HCT116 (cell line): ENCODE data around the gene TFPT. TPM values are rescaled to one million over a fixed set of nuclear protein-coding genes. Genes with fewer than 3 reads are reported as not detected.

Experiments used
- ATAC-seq: fragments of 200-7000 bp; cut with Tn5 transposase; 2 replicates; pipeline ENCODE4 v1.9.1; 2020; ENCODE audit warnings: mild to moderate bottlenecking, moderate library complexity
- BruUV-seq: library from RNA; stranded (reverse); fragments of 400-500 nt; replicated peaks from 2 replicates; lab custom pipeline; 2021; lab: Mats Ljungman, UMichigan
- CTCF ChIA-PET: fragments of 300-600 bp; sonication (Branson Sonifier 250); formaldehyde crosslinking; loops from one replicate; lab custom pipeline; 2021; ENCODE audit warnings: antibody characterized with exemption; lab: Charles Lee
- POLR2A ChIA-PET: fragments of 300-600, 350-600 bp; sonication (Branson Sonifier 250); formaldehyde crosslinking; loops from one replicate; lab custom pipeline; 2021; ENCODE audit warnings: antibody characterized with exemption; lab: Charles Lee
- RAD21 ChIA-PET, 2 experiments: fragments of 300-600 bp; sonication (Branson Sonifier 250); formaldehyde crosslinking; loops; one replicate each; lab custom pipeline; 2023; ENCODE audit warnings: low total read pairs in 2 of 2; ENCODE audit not compliant: uncharacterized antibody in 2 of 2, unreplicated experiment in 2 of 2, low non-redundant PET in 1 of 2; lab: Charles Lee
- DNase-seq: peaks from one replicate; pipeline ENCODE4 v3.0.0-alpha.2; 2010; ENCODE audit warnings: low read depth, low spot score
- H2AFZ ChIP-seq: fragments of 200-600 bp; shearing (Covaris generic), sonication (generic); 2 replicates; pipeline ENCODE4 v1.6.1; 2017; ENCODE audit warnings: low read depth, mixed run types, mixed read lengths, antibody characterized with exemption, low read length; ENCODE audit not compliant: poor library complexity, severe bottlenecking
- H3K27ac ChIP-seq: 2 replicates; pipeline ENCODE4 v1.5.1; 2012; ENCODE audit warnings: low read depth, low read length
- H3K27me3 ChIP-seq: fragments of 200-600 bp; sonication (generic); 2 replicates; pipeline ENCODE4 v1.6.1; 2016; ENCODE audit warnings: mixed run types, low read length, mixed read lengths; ENCODE audit not compliant: insufficient read depth
- H3K36me3 ChIP-seq, 2 experiments: fragments of 200-500 bp in 1 of 2; fragments of 200-600 bp in 1 of 2; sonication (Bioruptor generic) in 1 of 2; sonication (generic) in 1 of 2; 2 replicates each; pipeline versions ENCODE4 v1.5.1 to v1.6.1; 2014 to 2016; ENCODE audit warnings: low read length in 2 of 2, inconsistent platforms in 1 of 2, mixed read lengths in 1 of 2, mixed run types in 1 of 2; ENCODE audit not compliant: insufficient read depth in 2 of 2, control insufficient read depth in 1 of 2
- H3K4me1 ChIP-seq, 2 experiments: fragments of 200-600 bp in 1 of 2; sonication (generic) in 1 of 2; 2 replicates each; pipeline versions ENCODE4 v1.5.1 to v1.6.1; 2012 to 2017; ENCODE audit warnings: low read length in 2 of 2, inconsistent platforms in 1 of 2, mild to moderate bottlenecking in 1 of 2, mixed read lengths in 1 of 2, mixed run types in 1 of 2, moderate library complexity in 1 of 2; ENCODE audit not compliant: insufficient read depth in 2 of 2, control insufficient read depth in 1 of 2
- H3K4me2 ChIP-seq: fragments of 200-600 bp; sonication (generic); 2 replicates; pipeline ENCODE4 v1.6.1; 2017; ENCODE audit warnings: mixed run types, low read length, mixed read lengths
- H3K4me3 ChIP-seq, 2 experiments: fragments of 200-600 bp in 1 of 2; sonication (generic) in 1 of 2; replicated peaks in 1 of 2; 2 replicates each; pipeline ENCODE4 v1.5.1; 2011 to 2016; ENCODE audit warnings: low read length in 2 of 2, control low read depth in 1 of 2, low read depth in 1 of 2, mild to moderate bottlenecking in 1 of 2, mixed read lengths in 1 of 2, mixed run types in 1 of 2
- H3K79me2 ChIP-seq: fragments of 200-600 bp; sonication (generic); 2 replicates; pipeline ENCODE4 v1.6.1; 2017; ENCODE audit warnings: mild to moderate bottlenecking, mixed run types, low read length, moderate library complexity, mixed read lengths; ENCODE audit not compliant: insufficient read depth
- H3K9ac ChIP-seq: fragments of 200-600 bp; sonication (generic); 2 replicates; pipeline ENCODE4 v1.6.1; 2016; ENCODE audit warnings: low read length, mixed read lengths
- H3K9me2 ChIP-seq: fragments of 200-600 bp; sonication (generic), shearing (Covaris generic); 2 replicates; pipeline ENCODE4 v1.6.1; 2017; ENCODE audit warnings: mixed run types, mild to moderate bottlenecking, moderate library complexity; ENCODE audit not compliant: insufficient read depth
- H3K9me3 ChIP-seq, 2 experiments: fragments of 200-500 bp in 1 of 2; fragments of 200-600 bp in 1 of 2; sonication (Bioruptor generic) in 1 of 2; sonication (generic) in 1 of 2; 2 replicates each; pipeline ENCODE4 v1.6.1; 2014 to 2017; ENCODE audit warnings: low read length in 2 of 2, mixed read lengths in 2 of 2, inconsistent platforms in 1 of 2, low read depth in 1 of 2, mild to moderate bottlenecking in 1 of 2, mixed run types in 1 of 2, moderate library complexity in 1 of 2; ENCODE audit not compliant: control insufficient read depth in 1 of 2, insufficient read depth in 1 of 2
- H4K20me1 ChIP-seq: fragments of 200-600 bp; sonication (generic), shearing (Covaris generic); 2 replicates; pipeline ENCODE4 v1.6.1; 2017; ENCODE audit warnings: mixed run types, mild to moderate bottlenecking, moderate library complexity; ENCODE audit not compliant: insufficient read depth
- CBX3 ChIP-seq: IDR thresholded peaks from 2 replicates; pipeline ENCODE4 v1.6.1; 2012; ENCODE audit warnings: low read depth
- CEBPB ChIP-seq: IDR thresholded peaks from 2 replicates; pipeline ENCODE4 v1.6.1; 2012; ENCODE audit warnings: low read depth
- EGR1 ChIP-seq: IDR thresholded peaks from 2 replicates; pipeline ENCODE4 v1.6.1; 2012; ENCODE audit warnings: low read depth
- ELF1 ChIP-seq: IDR thresholded peaks from 2 replicates; pipeline ENCODE4 v1.6.1; 2012; ENCODE audit warnings: low read depth, borderline replicate concordance
- EZH2phosphoT487 ChIP-seq: fragments of 200-600 bp; IDR thresholded peaks from 2 replicates; pipeline ENCODE4 v1.6.1; 2018; ENCODE audit warnings: antibody characterized with exemption, borderline replicate concordance
- POLR2A ChIP-seq: IDR thresholded peaks from 2 replicates; pipeline ENCODE4 v1.7.0; 2011; ENCODE audit warnings: borderline replicate concordance; ENCODE audit not compliant: insufficient read depth, insufficient read length; ENCODE audit errors: extremely low read depth
- POLR2AphosphoS5 ChIP-seq: IDR thresholded peaks from 2 replicates; pipeline ENCODE4 v1.6.1; 2011; ENCODE audit warnings: mild to moderate bottlenecking, low read depth, low read length, moderate library complexity
- RAD21 ChIP-seq: IDR thresholded peaks from 2 replicates; pipeline ENCODE4 v1.6.1; 2012; ENCODE audit warnings: low read depth, mild to moderate bottlenecking
- SIN3A ChIP-seq: IDR thresholded peaks from 2 replicates; pipeline ENCODE4 v1.6.1; 2012; ENCODE audit warnings: low read depth
- SP1 ChIP-seq: IDR thresholded peaks from 2 replicates; pipeline ENCODE4 v1.6.1; 2012; ENCODE audit warnings: low read depth
- SRF ChIP-seq: IDR thresholded peaks from 2 replicates; pipeline ENCODE4 v1.6.1; 2012; ENCODE audit warnings: low read depth
- TCF7L2 ChIP-seq: IDR thresholded peaks from 2 replicates; pipeline ENCODE4 v1.7.0; 2011; ENCODE audit warnings: borderline replicate concordance, inconsistent platforms; ENCODE audit not compliant: insufficient read depth, insufficient read length; ENCODE audit errors: extremely low read depth
- ZNF274 ChIP-seq: fragments of 200-500 bp; sonication (Bioruptor generic); IDR thresholded peaks from 2 replicates; pipeline ENCODE4 v1.6.1; 2014; ENCODE audit warnings: mild to moderate bottlenecking, low read depth, low read length, inconsistent platforms
- intact Hi-C: fragments of 100-400 bp; cut with micrococcal nuclease; formaldehyde crosslinking; loops from 2 replicates; pipeline ENCODE4 v1.10.0; 2022
- total RNA-seq: library from RNA; stranded (reverse); gene quantifications from one replicate; pipeline ENCODE4 v1.2.1, GENCODE V29; 2021; ENCODE audit not compliant: unreplicated experiment
- TF ChIP-seq, protein P1 (sequence below): IDR thresholded peaks from 2 replicates; pipeline ENCODE4 v1.6.1; 2012
- TF ChIP-seq, protein P2 (sequence below): IDR thresholded peaks from 2 replicates; pipeline ENCODE4 v1.6.1; 2012; ENCODE audit warnings: low read depth

Gene TFPT
- total RNA-seq, 1 experiment from 2014 or later: 7.1 TPM

DNA sequence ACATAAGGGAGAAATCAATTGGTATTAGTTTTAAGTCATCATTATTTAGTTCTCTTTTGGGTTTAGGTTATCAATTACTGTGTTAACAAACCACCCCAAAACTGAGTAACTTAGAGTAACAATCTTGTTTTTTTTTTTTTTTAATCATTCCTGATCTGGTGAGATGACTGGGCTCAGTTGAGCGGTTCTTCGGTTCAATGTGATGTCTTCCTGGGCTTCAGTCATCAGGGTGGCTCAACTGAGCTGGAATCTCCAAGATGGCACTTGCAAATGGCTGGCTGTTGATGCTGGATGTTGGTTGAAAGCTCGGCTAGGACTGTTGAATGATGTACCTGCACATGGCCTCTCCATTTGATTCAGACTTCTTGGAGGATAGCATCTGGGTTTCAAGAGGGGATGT lies 31.0 kb downstream of the TFPT start (continued):
- TF ChIP-seq EZH2phosphoT487: no peak
- no peak for TF ChIP-seq POLR2A

DNA sequence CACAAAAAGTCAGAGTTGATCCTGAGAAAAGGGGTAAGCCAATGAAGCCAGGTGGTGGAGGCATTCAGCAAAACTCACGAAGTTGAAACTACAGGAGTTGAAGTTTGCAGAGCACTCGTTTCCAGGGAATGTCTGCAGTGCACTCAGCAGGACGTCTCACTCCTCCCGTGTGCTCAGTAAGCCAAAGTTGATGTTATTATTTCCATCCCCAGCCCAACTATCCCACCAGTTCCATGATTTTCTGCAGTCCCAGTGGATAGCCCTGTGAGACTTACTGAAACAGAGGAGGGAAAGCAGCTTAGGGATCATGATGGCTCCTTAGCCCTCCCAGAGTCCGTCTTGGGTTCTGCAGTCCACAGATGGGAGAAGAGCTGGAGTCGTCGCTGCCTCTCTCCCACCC lies 34.4 kb downstream of the TFPT start, which contains the start of gene TARM1:
Gene TARM1 (minus strand): TSS at position 334 of the 400 bp plus-strand sequence. CDS start 25 bp downstream, at position 309.
- Histone ChIP-seq H3K4me3 (no peak within 1 kb of the TSS), H4K20me1 (no peaks in the 10 kb centered on the region), H3K9ac (no peak within 1 kb of the TSS), H3K4me2 (no peak within 1 kb of the TSS), H3K9me3 (peaks cover 0 to 7% of the 10 kb centered on the region in 2 experiments; a peak in 1 of 4 replicates), H3K4me1 (no peaks in the 10 kb centered on the region), H3K27ac (no peak within 1 kb of the TSS), H3K9me2 (no peaks in the 10 kb centered on the region), H3K79me2 (no peaks in the 10 kb centered on the region), H2AFZ (no peak within 1 kb of the TSS), H3K36me3 (no peaks in the 10 kb centered on the region), H3K27me3 (no peaks in the 10 kb centered on the region)
- DNase-seq (no peak), ATAC-seq (peak; percentile 27; the same call in 1 of the 2 replicates)
- no TSS peak for BruUV-seq
- intact Hi-C loops: no loop called here
- ChIA-PET RAD21 (no interaction called here), CTCF (no interaction called here), POLR2A (interaction anchor here (0.9 kb wide), 1 partner anchor 56 kb away, joined by 3 read pairs; the partner anchor contains the start of gene CNOT3)
- TF ChIP-seq SIN3A (no peak), SP1 (no peak), CBX3 (no peak)

DNA sequence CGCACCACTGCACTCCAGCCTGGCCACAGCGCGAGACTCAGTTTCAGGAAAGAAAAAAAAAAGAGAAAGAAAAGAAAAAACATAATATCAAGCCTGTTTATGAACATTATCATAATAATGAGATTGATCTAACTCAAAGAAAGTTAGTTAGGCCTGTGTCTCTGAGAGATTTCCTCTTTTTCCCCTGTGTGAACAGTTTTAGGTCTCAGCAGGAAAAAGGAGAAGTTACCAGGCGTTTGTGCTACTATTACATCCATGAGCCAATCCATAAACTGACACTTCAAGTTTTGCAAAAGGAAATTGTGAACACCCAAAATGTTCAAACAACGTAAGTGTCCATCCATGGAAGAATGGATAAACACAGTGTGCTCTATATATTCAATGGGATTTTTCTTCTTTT lies 38.1 kb downstream of the TFPT start:
- H3K79me2 ChIP-seq: no peaks in the 10 kb centered on the region
- H3K9me3 ChIP-seq: peaks cover 0 to 7% of the 10 kb centered on the region in 2 experiments; a peak in 1 of 4 replicates
- no peak overlapping the region for H3K4me2 ChIP-seq
- H3K27ac ChIP-seq: no peak overlapping the region
- ChIA-PET POLR2A (no interaction called here), CTCF (no interaction called here), RAD21 (no interaction called here)
- no peak for DNase-seq
- ATAC-seq: no peak
- H3K4me1 ChIP-seq: no peaks in the 10 kb centered on the region
- no TSS peak for BruUV-seq
- no peak overlapping the region for H3K4me3 ChIP-seq
- TF ChIP-seq ZNF274 (no peak), CEBPB (no peak), RAD21 (no peak), SRF (no peak), TCF7L2 (no peak), ELF1 (no peak), CBX3 (no peak), EGR1 (no peak), POLR2AphosphoS5 (no peak), POLR2A (no peak)
- TF ChIP-seq, protein P1, sequence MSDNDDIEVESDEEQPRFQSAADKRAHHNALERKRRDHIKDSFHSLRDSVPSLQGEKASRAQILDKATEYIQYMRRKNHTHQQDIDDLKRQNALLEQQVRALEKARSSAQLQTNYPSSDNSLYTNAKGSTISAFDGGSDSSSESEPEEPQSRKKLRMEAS: no peak
- TF ChIP-seq, protein P2, sequence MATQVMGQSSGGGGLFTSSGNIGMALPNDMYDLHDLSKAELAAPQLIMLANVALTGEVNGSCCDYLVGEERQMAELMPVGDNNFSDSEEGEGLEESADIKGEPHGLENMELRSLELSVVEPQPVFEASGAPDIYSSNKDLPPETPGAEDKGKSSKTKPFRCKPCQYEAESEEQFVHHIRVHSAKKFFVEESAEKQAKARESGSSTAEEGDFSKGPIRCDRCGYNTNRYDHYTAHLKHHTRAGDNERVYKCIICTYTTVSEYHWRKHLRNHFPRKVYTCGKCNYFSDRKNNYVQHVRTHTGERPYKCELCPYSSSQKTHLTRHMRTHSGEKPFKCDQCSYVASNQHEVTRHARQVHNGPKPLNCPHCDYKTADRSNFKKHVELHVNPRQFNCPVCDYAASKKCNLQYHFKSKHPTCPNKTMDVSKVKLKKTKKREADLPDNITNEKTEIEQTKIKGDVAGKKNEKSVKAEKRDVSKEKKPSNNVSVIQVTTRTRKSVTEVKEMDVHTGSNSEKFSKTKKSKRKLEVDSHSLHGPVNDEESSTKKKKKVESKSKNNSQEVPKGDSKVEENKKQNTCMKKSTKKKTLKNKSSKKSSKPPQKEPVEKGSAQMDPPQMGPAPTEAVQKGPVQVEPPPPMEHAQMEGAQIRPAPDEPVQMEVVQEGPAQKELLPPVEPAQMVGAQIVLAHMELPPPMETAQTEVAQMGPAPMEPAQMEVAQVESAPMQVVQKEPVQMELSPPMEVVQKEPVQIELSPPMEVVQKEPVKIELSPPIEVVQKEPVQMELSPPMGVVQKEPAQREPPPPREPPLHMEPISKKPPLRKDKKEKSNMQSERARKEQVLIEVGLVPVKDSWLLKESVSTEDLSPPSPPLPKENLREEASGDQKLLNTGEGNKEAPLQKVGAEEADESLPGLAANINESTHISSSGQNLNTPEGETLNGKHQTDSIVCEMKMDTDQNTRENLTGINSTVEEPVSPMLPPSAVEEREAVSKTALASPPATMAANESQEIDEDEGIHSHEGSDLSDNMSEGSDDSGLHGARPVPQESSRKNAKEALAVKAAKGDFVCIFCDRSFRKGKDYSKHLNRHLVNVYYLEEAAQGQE: no peak
- H3K9ac ChIP-seq: no peak overlapping the region
- no peak overlapping the region for H2AFZ ChIP-seq
- H3K9me2 ChIP-seq: no peaks in the 10 kb centered on the region
- no peaks in the 10 kb centered on the region for H4K20me1 ChIP-seq
- intact Hi-C loops: no loop called here
- H3K27me3 ChIP-seq: no peaks in the 10 kb centered on the region
- H3K36me3 ChIP-seq: no peaks in the 10 kb centered on the region
